ENCODE results near the gene QKI.

DNA sequence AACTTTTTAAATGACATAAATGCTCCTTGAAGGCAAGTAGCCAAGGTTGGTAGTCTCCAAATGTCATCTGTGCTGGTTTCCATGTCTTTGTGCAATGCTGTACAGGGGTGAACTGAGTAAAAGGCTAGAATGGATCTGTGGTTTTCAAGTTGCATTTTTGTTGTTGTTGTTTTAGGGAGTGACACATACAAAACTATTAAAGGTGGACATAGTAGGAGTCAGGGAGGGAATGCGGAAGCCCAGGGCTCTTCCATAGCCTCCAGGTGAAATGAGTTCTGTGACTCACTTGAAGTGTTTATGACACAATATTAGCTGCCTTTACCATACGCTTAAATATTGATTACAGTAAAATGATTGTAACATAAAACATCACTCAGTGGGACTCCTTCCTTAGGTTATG is 22.5 kb upstream of the QKI start:
- TF ChIP-seq TCF12 (IDR thresholded peaks at IDR 0.05; ENCODE audit: low read depth, low read length) (no peak), POLR2A (IDR thresholded peaks at IDR 0.05; ENCODE audit: control extremely low read depth in 1 of 2, low read depth in 2 of 2, low read length in 2 of 2) (no peak), HDAC2 (IDR thresholded peaks at IDR 0.05; ENCODE audit: borderline replicate concordance in 1 of 2, low read depth in 2 of 2, low read length in 2 of 2) (no peak), EP300 (IDR thresholded peaks at IDR 0.05; ENCODE audit: borderline replicate concordance in 1 of 2, low read depth in 2 of 2, low read length in 2 of 2) (no peak)
- TF ChIP-seq, protein P1, sequence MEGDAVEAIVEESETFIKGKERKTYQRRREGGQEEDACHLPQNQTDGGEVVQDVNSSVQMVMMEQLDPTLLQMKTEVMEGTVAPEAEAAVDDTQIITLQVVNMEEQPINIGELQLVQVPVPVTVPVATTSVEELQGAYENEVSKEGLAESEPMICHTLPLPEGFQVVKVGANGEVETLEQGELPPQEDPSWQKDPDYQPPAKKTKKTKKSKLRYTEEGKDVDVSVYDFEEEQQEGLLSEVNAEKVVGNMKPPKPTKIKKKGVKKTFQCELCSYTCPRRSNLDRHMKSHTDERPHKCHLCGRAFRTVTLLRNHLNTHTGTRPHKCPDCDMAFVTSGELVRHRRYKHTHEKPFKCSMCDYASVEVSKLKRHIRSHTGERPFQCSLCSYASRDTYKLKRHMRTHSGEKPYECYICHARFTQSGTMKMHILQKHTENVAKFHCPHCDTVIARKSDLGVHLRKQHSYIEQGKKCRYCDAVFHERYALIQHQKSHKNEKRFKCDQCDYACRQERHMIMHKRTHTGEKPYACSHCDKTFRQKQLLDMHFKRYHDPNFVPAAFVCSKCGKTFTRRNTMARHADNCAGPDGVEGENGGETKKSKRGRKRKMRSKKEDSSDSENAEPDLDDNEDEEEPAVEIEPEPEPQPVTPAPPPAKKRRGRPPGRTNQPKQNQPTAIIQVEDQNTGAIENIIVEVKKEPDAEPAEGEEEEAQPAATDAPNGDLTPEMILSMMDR (IDR thresholded peaks at IDR 0.05; ENCODE audit: control extremely low read depth in 1 of 3, insufficient read depth in 1 of 3, low read depth in 1 of 3, low read length in 3 of 3): no peak
